ENCODE results near the gene EIPR1. TPM values are rescaled to one million over a fixed set of nuclear protein-coding genes. Genes with fewer than 3 reads are reported as not detected.

Gene EIPR1
- total RNA-seq, 2 donors from 2014 or later, result 18.8 to 39.1 TPM

DNA sequence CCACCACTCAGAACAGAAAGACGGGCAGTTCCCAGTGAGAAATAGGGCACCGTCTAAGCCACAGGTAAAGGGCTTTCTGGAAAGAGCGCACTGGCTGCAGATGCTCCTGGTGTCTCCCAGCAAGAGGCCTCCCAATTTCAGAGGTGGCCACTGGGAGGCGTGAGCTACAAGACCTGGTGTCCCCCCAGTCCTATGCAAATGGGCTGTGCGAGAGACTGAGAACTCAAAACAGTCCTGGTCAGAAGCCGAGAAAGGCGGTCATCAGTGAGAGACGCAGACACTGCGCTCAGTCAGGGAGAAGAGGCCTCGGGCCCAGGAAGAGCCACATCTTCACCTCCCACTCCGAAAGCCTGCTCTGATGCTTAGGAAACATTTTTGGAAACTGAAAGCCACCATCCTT is 179.5 kb downstream of the EIPR1 start:
- intact Hi-C loops (cut with DNase I), result no loop called here
- no peak overlapping the region for H3K9ac ChIP-seq (ENCODE audit: low read depth in 2 of 2, low read length in 2 of 2)

DNA sequence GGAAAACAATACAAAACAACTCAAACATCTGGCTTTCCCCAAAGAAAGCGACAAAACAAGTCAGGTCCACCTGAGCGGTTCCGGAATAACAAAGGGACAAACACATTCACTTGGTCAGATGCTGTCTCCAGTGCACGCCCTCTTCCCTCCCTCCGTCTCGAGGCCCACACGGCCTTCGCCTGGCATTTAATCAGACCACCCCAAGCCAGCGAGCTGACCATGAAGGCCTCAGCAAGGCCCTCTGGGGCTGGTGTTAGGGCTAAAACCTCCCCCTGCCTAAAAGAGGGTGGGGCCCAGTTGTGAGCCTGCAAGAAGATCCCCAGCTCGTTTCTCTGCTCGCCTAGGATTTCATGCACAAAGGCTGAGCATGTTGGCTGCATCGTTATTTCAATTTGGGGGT is 180.3 kb downstream of the EIPR1 start:
- H3K36me3 ChIP-seq, result peaks cover 2% of the 10 kb centered on the region
- intact Hi-C loops (cut with DNase I), result no loop called here
- TF ChIP-seq, protein P1, sequence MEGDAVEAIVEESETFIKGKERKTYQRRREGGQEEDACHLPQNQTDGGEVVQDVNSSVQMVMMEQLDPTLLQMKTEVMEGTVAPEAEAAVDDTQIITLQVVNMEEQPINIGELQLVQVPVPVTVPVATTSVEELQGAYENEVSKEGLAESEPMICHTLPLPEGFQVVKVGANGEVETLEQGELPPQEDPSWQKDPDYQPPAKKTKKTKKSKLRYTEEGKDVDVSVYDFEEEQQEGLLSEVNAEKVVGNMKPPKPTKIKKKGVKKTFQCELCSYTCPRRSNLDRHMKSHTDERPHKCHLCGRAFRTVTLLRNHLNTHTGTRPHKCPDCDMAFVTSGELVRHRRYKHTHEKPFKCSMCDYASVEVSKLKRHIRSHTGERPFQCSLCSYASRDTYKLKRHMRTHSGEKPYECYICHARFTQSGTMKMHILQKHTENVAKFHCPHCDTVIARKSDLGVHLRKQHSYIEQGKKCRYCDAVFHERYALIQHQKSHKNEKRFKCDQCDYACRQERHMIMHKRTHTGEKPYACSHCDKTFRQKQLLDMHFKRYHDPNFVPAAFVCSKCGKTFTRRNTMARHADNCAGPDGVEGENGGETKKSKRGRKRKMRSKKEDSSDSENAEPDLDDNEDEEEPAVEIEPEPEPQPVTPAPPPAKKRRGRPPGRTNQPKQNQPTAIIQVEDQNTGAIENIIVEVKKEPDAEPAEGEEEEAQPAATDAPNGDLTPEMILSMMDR (IDR thresholded peaks at IDR 0.05), result no peak
- no peak overlapping the region for H3K9ac ChIP-seq (ENCODE audit: low read depth in 2 of 2, low read length in 2 of 2)
- no peak overlapping the region for H3K4me3 ChIP-seq
- no peaks in the 10 kb centered on the region for H3K9me3 ChIP-seq
- H3K27me3 ChIP-seq, result no peaks in the 10 kb centered on the region
- no peak for DNase-seq
- H3K4me1 ChIP-seq, result no peaks in the 10 kb centered on the region
- no peak overlapping the region for H3K27ac ChIP-seq

More for the DNA sequence above, 179.5 kb downstream of the EIPR1 start:
- Histone ChIP-seq H3K27ac (no peak overlapping the region), H3K4me1 (no peaks in the 10 kb centered on the region), H3K36me3 (no peaks in the 10 kb centered on the region), H3K4me3 (no peak overlapping the region), H3K27me3 (no peaks in the 10 kb centered on the region), H3K9me3 (no peaks in the 10 kb centered on the region)
- DNase-seq, result no peak
- TF ChIP-seq, protein P1 (IDR thresholded peaks at IDR 0.05), result no peak

DNA sequence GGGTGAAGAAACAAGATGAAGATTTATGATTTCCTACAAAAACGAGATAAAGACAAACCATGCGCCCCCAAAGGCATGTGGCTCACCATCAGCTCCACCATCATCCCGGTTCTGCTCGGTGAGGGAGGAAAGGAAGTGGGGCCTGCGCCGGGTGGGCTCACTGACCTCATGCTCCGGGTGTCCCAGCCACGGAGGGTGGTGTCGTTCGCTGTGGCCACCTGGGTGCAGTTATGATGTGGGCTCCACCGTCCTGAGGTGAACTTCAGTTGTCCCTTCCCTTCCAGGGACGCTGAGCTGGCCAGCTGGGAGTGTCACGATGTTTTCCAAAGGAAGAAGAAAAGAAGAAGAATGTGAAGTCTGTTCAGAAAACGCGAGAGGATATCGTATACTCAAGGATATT is 180.9 kb downstream of the EIPR1 start:
- H3K9ac ChIP-seq (ENCODE audit: low read depth in 2 of 2, low read length in 2 of 2), result no peak overlapping the region
- no peak for DNase-seq
- intact Hi-C loops (cut with DNase I), result no loop called here
- no peak overlapping the region for H3K27ac ChIP-seq
- H3K36me3 ChIP-seq, result peaks cover 4% of the 10 kb centered on the region
- TF ChIP-seq, protein P1 (IDR thresholded peaks at IDR 0.05), result no peak
- H3K9me3 ChIP-seq, result no peaks in the 10 kb centered on the region
- no peak overlapping the region for H3K4me3 ChIP-seq
- H3K27me3 ChIP-seq, result no peaks in the 10 kb centered on the region
- no peaks in the 10 kb centered on the region for H3K4me1 ChIP-seq

DNA sequence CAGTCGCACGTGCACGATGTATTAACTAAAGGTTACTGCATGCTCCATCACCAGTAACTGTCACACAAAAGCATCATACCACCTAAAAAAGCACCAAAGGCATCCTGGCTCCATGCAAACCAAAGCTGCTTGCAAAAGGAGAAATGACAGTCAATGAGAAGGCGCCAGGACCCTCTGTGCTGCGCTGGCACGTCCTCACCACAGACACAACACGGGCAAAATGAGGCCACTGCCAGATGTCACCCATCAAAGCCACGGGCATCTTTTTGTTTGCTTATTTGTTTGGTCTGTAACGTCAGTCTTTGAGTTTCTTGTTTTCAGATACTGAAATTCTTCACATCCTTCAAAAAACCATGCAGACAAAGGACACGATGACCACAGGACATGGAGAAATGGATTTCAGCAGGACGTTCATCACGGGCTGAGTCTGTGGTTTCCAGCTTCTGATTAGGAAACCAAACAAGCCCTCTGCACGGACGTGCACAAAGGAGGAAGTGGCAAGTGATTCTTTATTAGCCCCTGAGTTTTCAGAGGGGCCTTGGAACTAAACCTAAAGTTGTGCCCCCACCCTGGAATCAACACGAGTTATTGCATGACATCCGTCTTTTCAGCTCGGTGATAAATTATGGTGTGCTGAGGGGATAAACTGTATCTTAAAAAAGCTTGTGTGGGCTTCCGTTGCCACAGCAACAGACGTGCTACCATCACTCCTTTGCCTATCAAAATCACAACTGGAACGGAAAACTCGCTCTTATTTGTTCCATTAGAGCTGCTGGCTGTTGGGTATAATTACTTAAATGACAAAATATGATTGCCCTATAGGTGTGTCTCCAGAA is 181.8 kb downstream of the EIPR1 start:
- H3K27ac ChIP-seq, result no peak overlapping the region
- intact Hi-C loops (cut with DNase I), result no loop called here
- no peaks in the 10 kb centered on the region for H3K4me1 ChIP-seq
- TF ChIP-seq, protein P1 (IDR thresholded peaks at IDR 0.05), result no peak
- no peak for DNase-seq
- H3K36me3 ChIP-seq, result peaks cover 4% of the 10 kb centered on the region
- H3K27me3 ChIP-seq, result no peaks in the 10 kb centered on the region
- H3K9ac ChIP-seq (ENCODE audit: low read depth in 2 of 2, low read length in 2 of 2), result no peak overlapping the region
- no peaks in the 10 kb centered on the region for H3K9me3 ChIP-seq
- no peak overlapping the region for H3K4me3 ChIP-seq

DNA sequence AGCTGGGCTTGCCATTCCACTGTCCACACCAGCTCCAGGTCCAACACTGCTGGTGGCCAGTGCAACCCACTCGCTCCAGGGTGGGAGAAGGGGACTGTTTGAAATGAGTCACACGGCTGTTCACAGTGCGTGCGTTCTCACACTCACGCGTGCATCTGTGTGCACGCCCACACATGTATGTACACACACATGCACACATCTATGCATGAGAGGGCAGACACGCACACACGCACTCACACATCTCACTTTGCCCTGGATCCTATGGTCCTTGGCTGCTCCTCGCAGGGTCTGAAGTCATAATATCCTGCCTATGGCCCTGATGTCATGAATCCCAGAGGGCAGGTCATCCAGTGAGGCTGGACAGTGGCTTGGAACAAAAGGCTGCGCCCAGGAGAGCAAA is 182.8 kb downstream of the EIPR1 start:
- Histone ChIP-seq H3K27me3 (no peaks in the 10 kb centered on the region), H3K27ac (no peak overlapping the region), H3K9ac (ENCODE audit: low read depth in 2 of 2, low read length in 2 of 2) (no peak overlapping the region), H3K36me3 (peaks cover 4% of the 10 kb centered on the region), H3K9me3 (no peaks in the 10 kb centered on the region), H3K4me3 (no peak overlapping the region), H3K4me1 (no peaks in the 10 kb centered on the region)
- intact Hi-C loops (cut with DNase I), result no loop called here
- no peak for DNase-seq
- TF ChIP-seq, protein P1 (IDR thresholded peaks at IDR 0.05), result no peak

Measured in colonic mucosa (tissue), 4 donors.